CD4-positive, alpha-beta T cell (primary cell): ENCODE results near the gene C14orf180. TPM values are rescaled to one million over a fixed set of nuclear protein-coding genes. Genes with fewer than 3 reads are reported as not detected.

ENCODE experiments used
- ATAC-seq: fragments of 200-7000 bp; cut with Tn5 transposase; one replicate; pipeline ENCODE4 v1.10.0; 2022; ENCODE audit warnings: mild to moderate bottlenecking; ENCODE audit not compliant: poor library complexity
- CTCF ChIA-PET: fragments of 350-600 bp; sonication (Branson Sonifier 250); formaldehyde crosslinking; loops from one replicate; lab custom pipeline; 2021; ENCODE audit warnings: antibody characterized with exemption, inconsistent platforms; lab: Charles Lee
- POLR2A ChIA-PET: fragments of 350-600 bp; sonication (Branson Sonifier 250); formaldehyde crosslinking; loops from one replicate; lab custom pipeline; 2021; ENCODE audit warnings: antibody characterized with exemption, inconsistent platforms; lab: Charles Lee
- DNase-seq, 14 experiments: peaks; one replicate each; pipeline ENCODE4 v3.0.0-alpha.2; 2013 to 2020; ENCODE audit warnings: mixed read lengths in 2 of 14
- H3K27ac ChIP-seq, 2 donors: one replicate each; pipeline versions ENCODE4 v1.5.1 to v1.7.0; 2013; ENCODE audit warnings: low read length in 2 of 2, low read depth in 1 of 2, mild to moderate bottlenecking in 1 of 2
- H3K27me3 ChIP-seq, 2 experiments: 1 replicate in 1 of 2; 2 replicates in 1 of 2; pipeline versions ENCODE4 v1.6.1 to v1.7.0; 2013; ENCODE audit warnings: low read length in 2 of 2, control low read depth in 1 of 2, mild to moderate bottlenecking in 1 of 2, moderate library complexity in 1 of 2; ENCODE audit not compliant: insufficient read depth in 2 of 2, control insufficient read depth in 1 of 2
- H3K36me3 ChIP-seq: one replicate; pipeline ENCODE4 v1.6.1; 2013; ENCODE audit warnings: low read length, control low read depth; ENCODE audit not compliant: insufficient read depth
- H3K4me1 ChIP-seq: one replicate; pipeline ENCODE4 v1.6.1; 2013; ENCODE audit warnings: low read length, control low read depth; ENCODE audit not compliant: insufficient read depth
- H3K4me3 ChIP-seq: one replicate; pipeline ENCODE4 v1.5.1; 2013; ENCODE audit warnings: mild to moderate bottlenecking, low read length, moderate library complexity
- H3K9me3 ChIP-seq, 2 experiments: 1 replicate in 1 of 2; 2 replicates in 1 of 2; pipeline versions ENCODE4 v1.6.1 to v1.7.0; 2013; ENCODE audit warnings: low read length in 2 of 2, mild to moderate bottlenecking in 2 of 2, control low read depth in 1 of 2, moderate library complexity in 1 of 2; ENCODE audit not compliant: control insufficient read depth in 1 of 2, insufficient read depth in 1 of 2
- H3K27ac Mint-ChIP-seq: one replicate; pipeline ENCODE4 v1.8.0; 2020; ENCODE audit warnings: mixed read lengths
- H3K27me3 Mint-ChIP-seq: one replicate; pipeline ENCODE4 v1.8.0; 2021; ENCODE audit warnings: mixed read lengths
- H3K36me3 Mint-ChIP-seq: one replicate; pipeline ENCODE4 v1.8.0; 2021; ENCODE audit warnings: low read depth, mixed read lengths
- H3K4me1 Mint-ChIP-seq: one replicate; pipeline ENCODE4 v1.8.0; 2021; ENCODE audit warnings: low read depth, mixed read lengths
- H3K4me3 Mint-ChIP-seq: one replicate; pipeline ENCODE4 v1.8.0; 2020; ENCODE audit warnings: mild to moderate bottlenecking, mixed read lengths
- H3K9me3 Mint-ChIP-seq: one replicate; pipeline ENCODE4 v1.8.0; 2020; ENCODE audit warnings: mixed read lengths
- CTCF ChIP-seq: fragments of 200-600 bp; IDR thresholded peaks from one replicate; pipeline ENCODE4 v1.8.0; 2022; ENCODE audit warnings: antibody characterized with exemption, mild to moderate bottlenecking
- intact Hi-C, 2 experiments: fragments of 100-400 bp; cut with DNase I in 1 of 2; cut with micrococcal nuclease in 1 of 2; formaldehyde crosslinking; loops; one replicate each; pipeline versions ENCODE4 v1.15.1 to v1.9.0; 2023 to 2025; cut with DNase I, micrococcal nuclease
- total RNA-seq, 174 experiments: library from RNA in 2 of 174; stranded (reverse) in 2 of 174; gene quantifications; one replicate each; pipeline ENCODE4 v1.2.3 and lab custom pipeline; 2021 to 2026

C14orf180 gene
- total RNA-seq, 2 experiments from 2014 or later, result not detected

DNA sequence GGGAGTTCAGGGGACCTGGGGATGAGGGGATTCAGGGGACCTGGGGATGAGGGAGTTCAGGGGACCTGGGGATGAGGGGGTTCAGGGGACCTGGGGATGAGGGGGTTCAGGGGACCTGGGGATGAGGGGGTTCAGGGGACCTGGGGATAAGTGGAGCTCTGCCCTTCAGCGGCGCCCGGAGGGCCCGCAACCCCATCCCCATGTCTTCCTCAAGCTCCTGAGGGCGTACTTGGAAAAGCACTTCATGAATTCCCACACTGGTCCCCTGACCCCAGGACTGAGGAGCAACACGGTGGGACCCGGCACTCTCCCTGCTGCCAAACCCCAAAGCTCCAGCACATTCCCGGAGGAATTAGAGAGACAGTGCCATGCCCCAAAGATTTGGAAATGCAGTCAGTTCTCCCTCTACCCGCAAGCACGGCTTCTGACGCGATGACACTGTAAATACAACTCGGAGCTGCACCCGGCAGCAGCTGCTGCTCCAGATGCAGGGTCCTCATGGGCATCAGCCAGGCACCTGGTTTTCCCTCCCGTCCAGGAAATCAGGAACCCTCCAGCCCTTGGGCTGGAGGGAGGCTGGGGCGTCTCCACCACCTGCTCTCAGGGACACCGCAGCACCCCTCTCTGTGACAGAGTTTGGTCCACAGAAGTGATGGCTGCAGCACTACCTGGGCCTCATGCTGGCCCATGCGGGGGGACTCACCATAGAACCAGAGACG lies 32.8 kb upstream of the C14orf180 start:
- no peaks in the 10 kb centered on the region for H3K4me1 Mint-ChIP-seq
- DNase-seq (peak in 1 of 14 experiments; percentile 5), ATAC-seq (no peak)
- H3K27ac ChIP-seq, result no peak overlapping the region
- no peak for TF ChIP-seq CTCF
- no peaks in the 10 kb centered on the region for H3K4me1 ChIP-seq
- H3K4me3 ChIP-seq, result no peak overlapping the region
- POLR2A ChIA-PET, result no interaction called here
- no peaks in the 10 kb centered on the region for H3K9me3 Mint-ChIP-seq
- H3K9me3 ChIP-seq, result no peaks in the 10 kb centered on the region
- H3K27me3 ChIP-seq, result peaks cover 10 to 12% of the 10 kb centered on the region in 2 experiments
- no peak overlapping the region for H3K27ac Mint-ChIP-seq
- no peaks in the 10 kb centered on the region for H3K36me3 Mint-ChIP-seq
- CTCF ChIA-PET, result no interaction called here
- H3K27me3 Mint-ChIP-seq, result peaks cover 40% of the 10 kb centered on the region
- no peak overlapping the region for H3K4me3 Mint-ChIP-seq
- H3K36me3 ChIP-seq, result no peaks in the 10 kb centered on the region
- intact Hi-C loops, result no loop called here

- intact Hi-C loops, result no loop called here
- CTCF ChIA-PET, result no interaction called here
- no peak for TF ChIP-seq CTCF
- Histone ChIP-seq H3K27me3 (peaks cover 8 to 10% of the 10 kb centered on the region in 2 experiments), H3K4me3 (no peak overlapping the region), H3K36me3 (no peaks in the 10 kb centered on the region), H3K27ac (no peak overlapping the region), H3K4me1 (no peaks in the 10 kb centered on the region), H3K9me3 (no peaks in the 10 kb centered on the region)
- ATAC-seq (no peak), DNase-seq (no peak)
- Mint-ChIP-seq H3K4me3 (no peak overlapping the region), H3K27ac (no peak overlapping the region), H3K36me3 (no peaks in the 10 kb centered on the region), H3K27me3 (peaks cover 40% of the 10 kb centered on the region), H3K4me1 (no peaks in the 10 kb centered on the region), H3K9me3 (no peaks in the 10 kb centered on the region)
- POLR2A ChIA-PET, result no interaction called here
Measured at GRCh38 chr14:104547310-104547997, 32.1 kb upstream of the C14orf180 start.

DNA sequence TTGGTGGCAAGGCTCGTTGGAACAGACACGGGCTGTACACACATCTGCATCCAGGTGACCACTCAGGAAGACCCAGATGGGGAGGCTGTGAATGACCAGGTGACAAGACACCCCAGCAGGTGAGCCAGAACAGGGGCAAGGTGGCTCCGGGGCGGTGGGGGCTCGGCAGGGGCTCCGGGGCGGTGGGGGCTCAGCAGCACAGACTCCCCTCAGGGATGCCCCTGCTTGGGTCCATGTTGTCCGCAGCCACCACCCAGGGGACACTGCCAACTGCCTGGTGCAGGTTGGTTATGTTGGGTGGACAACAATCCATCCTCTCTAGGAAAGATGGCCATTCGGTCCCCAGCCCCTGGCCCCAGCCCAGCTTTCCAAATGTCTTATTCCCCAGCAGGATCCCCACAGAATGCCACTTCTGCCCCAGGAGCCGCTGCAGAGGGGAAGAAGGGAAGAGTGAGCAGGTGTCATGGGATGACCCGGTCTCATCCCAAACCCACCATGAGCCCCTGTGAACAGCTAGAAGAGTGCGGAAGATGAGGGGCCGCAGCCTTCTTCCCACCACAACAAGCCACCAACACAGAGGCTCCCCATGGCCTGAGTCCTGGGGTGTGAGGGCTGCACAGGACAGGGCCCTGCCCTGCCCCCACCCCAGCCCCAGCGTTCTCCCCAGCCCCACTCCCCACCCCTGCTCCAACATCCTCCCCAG lies 31.4 kb upstream of the C14orf180 start:
- Mint-ChIP-seq H3K36me3 (no peaks in the 10 kb centered on the region), H3K4me1 (no peaks in the 10 kb centered on the region), H3K4me3 (no peak overlapping the region), H3K9me3 (no peaks in the 10 kb centered on the region), H3K27me3 (peaks cover 34% of the 10 kb centered on the region), H3K27ac (no peak overlapping the region)
- H3K36me3 ChIP-seq, result no peaks in the 10 kb centered on the region
- CTCF ChIA-PET, result no interaction called here
- H3K9me3 ChIP-seq, result no peaks in the 10 kb centered on the region
- ATAC-seq (no peak), DNase-seq (no peak)
- POLR2A ChIA-PET, result no interaction called here
- no peak overlapping the region for H3K27ac ChIP-seq
- no peak overlapping the region for H3K4me3 ChIP-seq
- peaks cover 3 to 10% of the 10 kb centered on the region in 2 experiments for H3K27me3 ChIP-seq
- intact Hi-C loops, result no loop called here
- TF ChIP-seq CTCF, result no peak
- H3K4me1 ChIP-seq, result no peaks in the 10 kb centered on the region
